SK-N-SH (cell line): ENCODE measurements around the gene NHS.

Source experiments
- MEF2A ChIP-seq: IDR thresholded peaks from 2 replicates; pipeline ENCODE4 v1.4.0; 2012; ENCODE audit warnings: low read depth, borderline replicate concordance
- POLR2AphosphoS5 ChIP-seq: IDR thresholded peaks from 2 replicates; pipeline ENCODE4 v1.6.1; 2012; ENCODE audit warnings: low read depth, low read length
- RFX5 ChIP-seq: IDR thresholded peaks from 2 replicates; pipeline ENCODE4 v1.6.1; 2012; ENCODE audit warnings: mild to moderate bottlenecking, improper control_type of control experiment, low read length
- TF ChIP-seq, protein P1 (sequence below): fragments of 200-600 bp; sonication (generic); IDR thresholded peaks from 2 replicates; pipeline ENCODE4 v1.6.1; 2017; ENCODE audit warnings: antibody characterized with exemption, mild to moderate bottlenecking, moderate library complexity

DNA sequence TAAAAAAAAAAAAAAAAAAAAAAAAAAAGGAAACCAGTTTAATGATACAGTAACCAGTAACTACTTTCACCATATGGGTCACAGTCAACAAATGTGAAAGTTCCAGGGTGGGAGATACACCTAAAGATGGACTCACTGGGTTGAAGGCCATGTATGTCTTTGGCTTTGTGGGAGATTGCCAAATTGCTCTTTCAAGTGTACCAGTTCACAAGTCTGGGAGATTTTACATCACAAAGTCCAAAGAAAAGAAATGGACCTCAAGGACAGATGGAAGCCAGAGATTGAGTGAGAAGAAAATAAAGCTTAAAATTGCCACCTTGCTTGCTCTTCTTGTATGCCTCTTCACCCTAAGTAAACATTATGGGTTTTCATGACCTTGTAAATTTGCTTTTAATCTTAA, 65.3 kb downstream of the NHS start:
- TF ChIP-seq, protein P1, sequence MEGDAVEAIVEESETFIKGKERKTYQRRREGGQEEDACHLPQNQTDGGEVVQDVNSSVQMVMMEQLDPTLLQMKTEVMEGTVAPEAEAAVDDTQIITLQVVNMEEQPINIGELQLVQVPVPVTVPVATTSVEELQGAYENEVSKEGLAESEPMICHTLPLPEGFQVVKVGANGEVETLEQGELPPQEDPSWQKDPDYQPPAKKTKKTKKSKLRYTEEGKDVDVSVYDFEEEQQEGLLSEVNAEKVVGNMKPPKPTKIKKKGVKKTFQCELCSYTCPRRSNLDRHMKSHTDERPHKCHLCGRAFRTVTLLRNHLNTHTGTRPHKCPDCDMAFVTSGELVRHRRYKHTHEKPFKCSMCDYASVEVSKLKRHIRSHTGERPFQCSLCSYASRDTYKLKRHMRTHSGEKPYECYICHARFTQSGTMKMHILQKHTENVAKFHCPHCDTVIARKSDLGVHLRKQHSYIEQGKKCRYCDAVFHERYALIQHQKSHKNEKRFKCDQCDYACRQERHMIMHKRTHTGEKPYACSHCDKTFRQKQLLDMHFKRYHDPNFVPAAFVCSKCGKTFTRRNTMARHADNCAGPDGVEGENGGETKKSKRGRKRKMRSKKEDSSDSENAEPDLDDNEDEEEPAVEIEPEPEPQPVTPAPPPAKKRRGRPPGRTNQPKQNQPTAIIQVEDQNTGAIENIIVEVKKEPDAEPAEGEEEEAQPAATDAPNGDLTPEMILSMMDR = no peak
- no peak for TF ChIP-seq MEF2A
- TF ChIP-seq POLR2AphosphoS5 = no peak
- no peak for TF ChIP-seq RFX5
